ENCODE data around the gene KIAA0232.

GRCh38 chr4:6891436-6892170, 109.1 kb downstream of the KIAA0232 start:
- no peak for TF ChIP-seq POLR2A (IDR thresholded peaks at IDR 0.05)
- TF ChIP-seq CTCF (IDR thresholded peaks at IDR 0.05) = no peak
- no peak for TF ChIP-seq POLR2AphosphoS5 (IDR thresholded peaks at IDR 0.05)
- no peak for TF ChIP-seq EP300 (IDR thresholded peaks at IDR 0.05)

All from suprapubic skin (tissue), 4 donors.